ENCODE results near the gene DNAH6. TPM values are rescaled to one million over a fixed set of nuclear protein-coding genes. Genes with fewer than 3 reads are reported as not detected.
A peak's percentile ranks its signal among the peaks of the same experiment; 100 is the strongest.
"Not testable (repeated sequence)": the region's sequence is repeated elsewhere in the genome, so short reads cannot be mapped to it uniquely, and the experiment has no call there.

The DNAH6 gene
- total RNA-seq = 1 to 10 TPM in 1 of 2 experiments, under 1 TPM in 1; 0.83 to 1.0 TPM

GRCh38 chr2:84516234-84516986 is at the start of gene DNAH6:
Gene DNAH6, plus strand, starts transcription at chr2:84516498. Its CDS starts 1,329 bp downstream, at chr2:84517827.
- no peaks in the 10 kb centered on the region for H3K36me3 Mint-ChIP-seq
- ATAC-seq (ENCODE audit: low read depth) = peak; percentile 99
- H3K4me3 Mint-ChIP-seq = peak within 1 kb of the TSS; percentile 88
- peaks cover 15% of the 10 kb centered on the region for H3K4me1 Mint-ChIP-seq
- H3K27ac Mint-ChIP-seq = peak within 1 kb of the TSS; percentile 26
- peaks cover 3% of the 10 kb centered on the region for H3K27me3 Mint-ChIP-seq
- H3K9me3 Mint-ChIP-seq = peaks cover 5% of the 10 kb centered on the region
- peak; percentile 79 for DNase-seq
- POLR2A ChIA-PET = interaction anchor here (0.6 to 1.0 kb wide), 3 partner anchors 10 to 387 kb away, joined by 3 to 6 read pairs (median 3); no protein-coding TSS in a partner anchor

GRCh38 chr2:84467389-84467788 is 48.9 kb upstream of the DNAH6 start:
- DNase-seq = no peak
- POLR2A ChIA-PET = no interaction called here
- no peak for ATAC-seq (ENCODE audit: low read depth)
- Mint-ChIP-seq H3K27ac (no peak overlapping the region), H3K27me3 (no peaks in the 10 kb centered on the region), H3K36me3 (peaks cover 19% of the 10 kb centered on the region), H3K4me3 (no peak overlapping the region), H3K4me1 (peaks cover 7% of the 10 kb centered on the region), H3K9me3 (peaks cover 18% of the 10 kb centered on the region)

GRCh38 chr2:84472423-84472822 is 43.9 kb upstream of the DNAH6 start:
- DNase-seq; H3K4me3 Mint-ChIP-seq; H3K4me1 Mint-ChIP-seq; POLR2A ChIA-PET; H3K27me3 Mint-ChIP-seq; H3K36me3 Mint-ChIP-seq; ATAC-seq (ENCODE audit: low read depth); H3K27ac Mint-ChIP-seq: not testable (repeated sequence)
- peaks cover 20% of the 10 kb centered on the region for H3K9me3 Mint-ChIP-seq

GRCh38 chr2:84472856-84473565 is 43.3 kb upstream of the DNAH6 start:
- Mint-ChIP-seq H3K27me3 (no peaks in the 10 kb centered on the region), H3K9me3 (peaks cover 22% of the 10 kb centered on the region), H3K4me1 (no peaks in the 10 kb centered on the region), H3K4me3 (no peak overlapping the region), H3K27ac (no peak overlapping the region), H3K36me3 (peaks cover 2% of the 10 kb centered on the region)
- no peak for ATAC-seq (ENCODE audit: low read depth)
- POLR2A ChIA-PET = no interaction called here
- DNase-seq = no peak

- POLR2A ChIA-PET = no interaction called here
- Mint-ChIP-seq H3K4me3 (no peak overlapping the region), H3K27ac (no peak overlapping the region), H3K9me3 (peaks cover 19% of the 10 kb centered on the region), H3K4me1 (no peaks in the 10 kb centered on the region), H3K27me3 (no peaks in the 10 kb centered on the region), H3K36me3 (peaks cover 2% of the 10 kb centered on the region)
- ATAC-seq (ENCODE audit: low read depth) (no peak), DNase-seq (no peak)
These were observed 42.1 kb upstream of the DNAH6 start for GRCh38 chr2:84474176-84474575.

- Mint-ChIP-seq H3K27ac (no peak overlapping the region), H3K36me3 (no peaks in the 10 kb centered on the region), H3K27me3 (no peaks in the 10 kb centered on the region), H3K9me3 (peaks cover 12% of the 10 kb centered on the region), H3K4me1 (peaks cover 16% of the 10 kb centered on the region), H3K4me3 (no peak overlapping the region)
- POLR2A ChIA-PET = no interaction called here
- DNase-seq (no peak), ATAC-seq (ENCODE audit: low read depth) (no peak)
These were observed 38.4 kb upstream of the DNAH6 start for GRCh38 chr2:84477886-84478285.

- peaks cover 12% of the 10 kb centered on the region for H3K9me3 Mint-ChIP-seq
- ATAC-seq (ENCODE audit: low read depth) (no peak), DNase-seq (no peak)
- no peaks in the 10 kb centered on the region for H3K27me3 Mint-ChIP-seq
- peaks cover 16% of the 10 kb centered on the region for H3K4me1 Mint-ChIP-seq
- POLR2A ChIA-PET = no interaction called here
- no peaks in the 10 kb centered on the region for H3K36me3 Mint-ChIP-seq
- no peak overlapping the region for H3K27ac Mint-ChIP-seq
- no peak overlapping the region for H3K4me3 Mint-ChIP-seq
These were observed 37.4 kb upstream of the DNAH6 start for GRCh38 chr2:84478867-84479266.

GRCh38 chr2:84481702-84482101 is 34.6 kb upstream of the DNAH6 start:
- H3K27me3 Mint-ChIP-seq = no peaks in the 10 kb centered on the region
- peaks cover 7% of the 10 kb centered on the region for H3K9me3 Mint-ChIP-seq
- H3K36me3 Mint-ChIP-seq = no peaks in the 10 kb centered on the region
- POLR2A ChIA-PET = no interaction called here
- peak overlapping the region; percentile 57 for H3K4me3 Mint-ChIP-seq
- peak; percentile 83 for ATAC-seq (ENCODE audit: low read depth)
- peaks cover 16% of the 10 kb centered on the region for H3K4me1 Mint-ChIP-seq
- no peak for DNase-seq
- peak overlapping the region; percentile 74 for H3K27ac Mint-ChIP-seq

GRCh38 chr2:84482603-84483002 is 33.7 kb upstream of the DNAH6 start:
- DNase-seq (no peak), ATAC-seq (ENCODE audit: low read depth) (no peak)
- Mint-ChIP-seq H3K36me3 (no peaks in the 10 kb centered on the region), H3K9me3 (peaks cover 2% of the 10 kb centered on the region), H3K27ac (no peak overlapping the region), H3K4me3 (no peak overlapping the region), H3K27me3 (no peaks in the 10 kb centered on the region), H3K4me1 (peaks cover 16% of the 10 kb centered on the region)
- POLR2A ChIA-PET = no interaction called here

- Mint-ChIP-seq H3K36me3 (no peaks in the 10 kb centered on the region), H3K27me3 (no peaks in the 10 kb centered on the region), H3K27ac (no peak overlapping the region), H3K9me3 (no peaks in the 10 kb centered on the region), H3K4me1 (peaks cover 16% of the 10 kb centered on the region), H3K4me3 (no peak overlapping the region)
- ATAC-seq (ENCODE audit: low read depth) (no peak), DNase-seq (no peak)
- POLR2A ChIA-PET = no interaction called here
These were observed 33.0 kb upstream of the DNAH6 start for GRCh38 chr2:84483320-84483719.

- Mint-ChIP-seq H3K36me3 (no peaks in the 10 kb centered on the region), H3K4me3 (no peak overlapping the region), H3K9me3 (no peaks in the 10 kb centered on the region), H3K27ac (no peak overlapping the region), H3K4me1 (peaks cover 9% of the 10 kb centered on the region), H3K27me3 (no peaks in the 10 kb centered on the region)
- ATAC-seq (ENCODE audit: low read depth) (no peak), DNase-seq (no peak)
- POLR2A ChIA-PET = no interaction called here
These were observed 29.7 kb upstream of the DNAH6 start for GRCh38 chr2:84486441-84487115.

- DNase-seq (no peak), ATAC-seq (ENCODE audit: low read depth) (no peak)
- Mint-ChIP-seq H3K4me3 (no peak overlapping the region), H3K27ac (no peak overlapping the region), H3K27me3 (no peaks in the 10 kb centered on the region), H3K4me1 (peaks cover 1% of the 10 kb centered on the region), H3K36me3 (no peaks in the 10 kb centered on the region), H3K9me3 (no peaks in the 10 kb centered on the region)
- POLR2A ChIA-PET = no interaction called here
These were observed 28.9 kb upstream of the DNAH6 start for GRCh38 chr2:84487298-84487996.

- Mint-ChIP-seq H3K4me3 (no peak overlapping the region), H3K36me3 (no peaks in the 10 kb centered on the region), H3K9me3 (no peaks in the 10 kb centered on the region), H3K4me1 (peaks cover 5% of the 10 kb centered on the region), H3K27me3 (no peaks in the 10 kb centered on the region), H3K27ac (no peak overlapping the region)
- no peak for ATAC-seq (ENCODE audit: low read depth)
- POLR2A ChIA-PET = no interaction called here
- DNase-seq = no peak
These were observed 25.0 kb upstream of the DNAH6 start for GRCh38 chr2:84491256-84491655.
